HG03571 (cell line): ENCODE results near the gene MAML3.
A peak's percentile ranks its signal among the peaks of the same experiment; 100 is the strongest.

ENCODE experiments used
- ATAC-seq: cut with Tn5 transposase; IDR thresholded peaks from one replicate; pipeline ENCODE4 v1.9.1; 2021; ENCODE audit not compliant: unreplicated experiment

MAML3 gene

GRCh38 chr4:139738846-139739613 is 415.0 kb downstream of the MAML3 start:
- ATAC-seq, result no peak

GRCh38 chr4:139736661-139737060 is 417.3 kb downstream of the MAML3 start:
- no peak for ATAC-seq

DNA sequence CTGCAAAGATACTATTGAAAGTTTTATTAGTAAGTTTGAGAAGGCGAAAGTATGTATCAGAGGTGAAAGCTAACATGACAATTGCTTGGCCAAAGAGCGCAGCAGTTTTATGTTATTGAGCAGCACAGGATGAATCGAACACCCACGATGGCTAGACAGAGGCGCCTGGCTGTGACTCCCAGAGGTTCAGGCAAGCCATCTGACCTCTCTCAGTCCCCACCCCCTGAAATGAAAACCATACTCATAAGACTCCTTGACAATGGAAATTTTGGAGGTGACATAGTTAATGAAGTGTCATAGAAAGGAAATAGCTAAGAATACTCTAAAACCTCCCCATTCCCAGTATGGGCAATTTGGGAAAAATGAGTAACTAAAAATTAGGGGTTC is 417.7 kb downstream of the MAML3 start:
- no peak for ATAC-seq

DNA sequence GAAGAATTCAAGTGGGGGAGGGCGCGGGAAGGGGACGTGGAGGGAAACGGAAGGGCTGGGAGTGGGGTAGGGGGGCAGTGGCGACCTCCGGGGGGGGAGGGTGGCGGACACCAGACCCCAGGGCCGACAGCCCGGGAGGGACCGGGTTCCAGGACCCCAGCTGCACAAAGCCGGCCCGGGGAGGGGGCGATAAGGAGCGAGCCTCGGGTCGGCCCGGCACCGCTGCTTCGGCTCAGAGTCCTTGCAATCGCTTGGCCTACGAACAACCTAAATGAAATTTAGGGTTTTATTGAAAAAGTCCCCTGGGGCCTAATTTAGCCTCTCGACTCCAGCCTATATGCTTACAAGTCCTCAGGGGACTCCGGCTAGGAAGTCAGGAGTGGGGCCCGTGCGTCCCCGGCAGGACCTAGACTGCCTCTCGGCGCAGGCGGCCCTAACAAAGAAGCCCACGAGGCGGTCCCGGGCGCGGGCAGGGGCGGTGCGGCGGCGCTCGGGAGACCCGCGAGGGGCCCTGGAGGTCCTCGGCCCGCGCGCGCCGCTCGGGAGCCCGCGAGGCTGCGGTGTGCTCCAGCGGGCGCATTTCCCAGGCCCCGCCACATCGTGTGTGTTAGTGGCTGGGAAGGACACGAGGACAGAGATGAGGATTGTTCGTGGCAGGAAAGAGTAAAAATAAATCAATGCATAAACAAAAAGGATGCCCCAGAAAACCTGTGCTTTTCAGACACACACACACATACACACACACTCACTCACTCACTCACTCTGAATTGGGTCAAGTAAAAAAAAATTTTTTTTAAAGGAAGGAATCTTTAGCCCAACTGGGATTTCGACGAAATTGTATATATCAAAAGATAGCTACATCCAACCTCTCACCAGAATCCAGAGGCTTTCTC is 418.4 kb downstream of the MAML3 start:
- ATAC-seq, result no peak

GRCh38 chr4:139734875-139735380 is 419.1 kb downstream of the MAML3 start:
- ATAC-seq, result peak; percentile 43

DNA sequence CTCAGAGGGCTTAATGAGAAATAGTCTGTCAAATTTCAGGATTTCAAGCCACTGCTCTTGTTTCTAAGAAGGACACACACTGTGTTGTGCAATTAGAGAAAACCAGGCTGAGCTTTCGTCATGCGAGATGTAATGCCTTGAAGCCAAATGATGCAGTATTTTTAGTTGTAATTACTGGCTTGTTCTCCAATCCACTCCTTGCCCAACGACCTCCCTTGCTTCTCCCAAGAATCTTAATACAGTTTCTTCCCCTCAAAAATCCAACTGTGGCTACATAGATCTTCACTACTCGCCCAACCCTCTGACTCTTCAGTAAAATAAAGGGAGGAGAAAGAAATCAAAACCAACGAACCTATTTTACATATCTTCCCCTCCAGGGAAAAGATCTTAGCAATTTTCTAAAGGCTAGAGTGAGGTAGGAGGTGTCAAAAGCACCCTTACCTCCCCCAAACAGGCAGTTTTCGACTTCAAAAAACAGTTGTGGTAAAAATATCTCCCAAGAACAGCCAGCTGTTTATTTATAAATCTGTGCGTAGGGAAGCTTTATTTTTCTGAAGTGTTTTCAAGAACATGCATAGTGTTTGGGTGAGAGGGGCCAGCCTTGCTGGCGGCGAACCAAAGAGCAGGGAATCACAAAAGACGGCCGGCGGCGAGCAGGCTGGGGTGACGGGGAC is 419.6 kb downstream of the MAML3 start:
- no peak for ATAC-seq

- ATAC-seq, result no peak
Measured at GRCh38 chr4:139732991-139733570, 420.9 kb downstream of the MAML3 start.

GRCh38 chr4:139728840-139729239 is 425.1 kb downstream of the MAML3 start:
- no peak for ATAC-seq

DNA sequence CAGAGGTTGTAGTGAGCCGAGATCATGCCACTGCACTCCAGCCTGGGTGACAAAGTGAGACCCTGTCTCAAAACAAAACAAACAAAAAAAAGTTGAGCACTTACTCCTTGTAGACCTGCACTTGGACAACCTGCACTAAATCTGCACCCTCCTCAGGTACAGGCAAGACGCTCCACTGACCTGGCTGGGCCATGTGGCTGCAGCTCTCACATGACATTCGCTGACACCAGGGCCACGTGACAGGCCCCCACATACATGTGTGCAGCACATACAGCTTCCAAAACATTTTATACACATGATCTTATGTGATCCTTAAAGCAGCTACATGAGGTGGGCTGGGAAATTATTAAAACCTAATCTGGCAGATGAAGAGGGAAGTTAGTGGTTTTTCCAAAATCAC is 425.8 kb downstream of the MAML3 start:
- no peak for ATAC-seq

GRCh38 chr4:139726615-139727014 is 427.4 kb downstream of the MAML3 start:
- no peak for ATAC-seq

- ATAC-seq, result no peak
Measured at GRCh38 chr4:139725236-139725635, 428.7 kb downstream of the MAML3 start.

DNA sequence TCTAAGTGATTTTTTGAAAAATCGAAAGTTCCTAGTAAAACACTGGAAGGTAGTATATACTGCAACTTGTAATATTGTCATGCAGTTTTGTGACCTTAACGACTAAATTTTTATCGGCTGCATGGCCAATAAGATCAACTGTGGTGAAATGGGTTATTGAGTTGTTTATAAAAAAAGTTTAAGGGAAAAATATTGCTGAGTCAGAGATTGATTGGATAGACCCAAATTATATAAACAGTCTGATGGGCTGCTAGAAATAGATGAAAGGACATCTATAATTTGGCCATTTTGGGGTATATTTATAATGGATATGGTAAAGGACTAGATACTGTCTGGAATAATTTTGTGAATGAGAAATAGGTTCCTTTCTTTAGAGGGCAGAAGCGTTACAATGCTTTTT is 432.2 kb downstream of the MAML3 start:
- ATAC-seq, result no peak

DNA sequence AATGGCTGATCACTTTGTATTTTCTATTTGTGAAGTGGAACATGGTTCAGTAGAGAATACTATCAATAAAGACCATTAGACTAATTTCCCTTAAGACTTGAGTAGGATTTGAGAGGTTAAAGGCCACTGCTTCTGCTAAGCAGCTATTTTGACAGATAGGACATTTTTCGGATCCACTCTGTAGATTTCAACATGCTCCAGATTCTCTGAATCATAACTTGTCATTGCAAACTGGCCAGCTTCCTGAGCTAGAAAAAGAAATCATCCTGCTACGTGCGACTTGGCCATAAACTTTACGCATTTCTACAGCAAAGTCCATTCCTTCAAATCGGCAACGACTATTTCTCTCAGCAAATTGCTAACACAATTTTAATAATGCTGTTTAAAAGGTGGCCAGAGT is 433.2 kb downstream of the MAML3 start:
- no peak for ATAC-seq

DNA sequence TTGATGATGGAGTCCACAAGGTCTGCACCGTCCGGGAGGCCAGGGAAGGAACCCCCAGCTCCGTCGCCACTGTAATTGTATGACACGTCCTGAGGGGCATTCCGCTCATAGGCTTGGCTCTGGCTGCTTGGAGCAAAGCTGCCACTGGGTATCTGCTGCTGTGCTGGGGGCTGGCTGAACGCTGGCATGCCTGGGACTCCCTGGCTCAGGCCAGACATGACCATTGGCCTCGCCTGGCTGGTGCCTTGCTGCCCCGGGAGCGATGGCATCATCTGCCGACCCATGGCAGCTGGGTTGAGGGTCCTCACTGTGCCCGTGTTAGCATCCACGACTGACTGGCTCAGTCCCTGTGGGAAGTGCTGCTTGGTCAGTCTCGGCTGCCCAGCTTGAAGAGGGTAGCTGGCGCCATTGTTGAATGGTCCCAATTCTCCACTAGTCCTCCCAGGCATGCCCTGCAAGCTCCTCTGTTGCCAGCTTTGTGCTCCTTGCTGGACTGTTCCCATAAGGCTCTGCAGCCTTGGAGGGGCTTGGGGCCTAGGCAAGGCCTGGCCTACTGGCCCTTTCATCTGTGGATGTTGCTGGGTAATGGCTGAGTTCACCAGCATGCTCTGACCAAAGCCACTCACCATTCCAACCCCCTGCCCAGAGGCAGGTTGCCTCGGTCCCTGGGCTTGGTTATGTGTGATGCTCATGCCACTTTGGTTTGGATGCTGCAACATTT is 434.4 kb downstream of the MAML3 start:
- no peak for ATAC-seq

DNA sequence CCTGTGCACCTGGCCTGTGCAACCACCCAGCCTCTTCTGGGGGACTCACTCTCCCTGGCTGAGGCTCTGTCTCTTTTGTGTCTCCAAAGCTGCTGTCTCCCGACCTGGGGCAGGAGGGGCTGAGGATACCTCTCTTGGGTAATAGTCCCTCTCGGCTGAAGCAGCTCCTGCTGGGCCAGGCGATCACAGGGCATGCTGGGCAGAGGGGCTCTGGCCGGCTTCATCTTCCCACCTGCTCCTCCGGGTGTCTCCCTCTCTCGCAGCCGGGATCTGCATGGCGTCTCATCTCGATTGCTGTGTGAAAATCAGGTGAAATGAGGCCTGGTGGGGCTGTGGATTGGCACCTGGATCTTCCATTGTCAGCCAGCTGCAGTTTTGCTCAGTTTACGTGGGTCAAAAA is 435.2 kb downstream of the MAML3 start:
- ATAC-seq, result no peak

GRCh38 chr4:139718358-139718757 is 435.6 kb downstream of the MAML3 start:
- no peak for ATAC-seq

- no peak for ATAC-seq
Measured at GRCh38 chr4:139715746-139716391, 438.1 kb downstream of the MAML3 start.

- ATAC-seq, result no peak
Measured at GRCh38 chr4:139712882-139713281, 441.1 kb downstream of the MAML3 start.

DNA sequence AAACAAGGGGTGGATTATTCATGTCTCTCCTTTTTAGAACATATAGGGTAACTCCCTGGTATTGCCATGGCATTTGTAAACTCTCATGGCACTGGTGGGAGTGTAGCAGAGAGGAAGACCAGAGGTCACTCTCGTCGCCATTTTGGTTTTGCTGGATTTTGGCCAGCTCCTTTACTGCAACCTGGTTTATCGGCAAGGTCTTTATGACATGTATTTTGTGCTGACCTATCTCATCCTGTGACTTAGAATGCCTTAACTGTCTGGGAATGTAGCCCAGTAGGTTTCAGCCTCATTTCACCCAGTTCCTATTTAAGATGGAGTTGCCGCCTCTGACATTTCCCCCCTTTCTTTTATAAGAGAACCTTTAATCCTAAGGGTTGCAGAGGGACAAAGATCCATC is 442.5 kb downstream of the MAML3 start:
- ATAC-seq, result no peak

DNA sequence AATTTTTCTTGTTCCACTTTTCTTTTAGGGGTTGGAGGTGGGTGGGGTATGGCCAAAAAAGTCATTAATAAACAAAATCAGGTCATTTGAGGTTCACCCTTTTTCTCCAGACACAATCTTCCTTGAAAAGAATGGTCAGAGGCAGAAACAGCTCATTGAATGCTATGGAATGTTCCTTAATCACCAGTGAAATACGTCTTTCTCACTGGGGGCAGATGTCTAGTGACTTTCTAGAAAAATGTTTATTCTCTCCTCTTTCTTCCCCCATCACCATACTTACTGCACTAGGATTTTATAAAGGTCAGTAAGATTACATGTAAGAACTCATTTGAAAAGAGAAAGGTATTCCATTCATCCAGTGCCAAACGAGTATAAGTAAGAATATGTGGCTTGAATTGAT is 443.9 kb downstream of the MAML3 start:
- no peak for ATAC-seq
